T1000 (cell line): Measurements from ENCODE around the gene PCDHB14.
"Not testable (repeated sequence)": the region's sequence is repeated elsewhere in the genome, so short reads cannot be mapped to it uniquely, and the experiment has no call there.

Experiments used
- DNase-seq: peaks from one replicate; lab custom pipeline; 2025; ENCODE audit warnings: mixed read lengths; lab: John Stamatoyannopoulos, UW

PCDHB14 gene

DNA sequence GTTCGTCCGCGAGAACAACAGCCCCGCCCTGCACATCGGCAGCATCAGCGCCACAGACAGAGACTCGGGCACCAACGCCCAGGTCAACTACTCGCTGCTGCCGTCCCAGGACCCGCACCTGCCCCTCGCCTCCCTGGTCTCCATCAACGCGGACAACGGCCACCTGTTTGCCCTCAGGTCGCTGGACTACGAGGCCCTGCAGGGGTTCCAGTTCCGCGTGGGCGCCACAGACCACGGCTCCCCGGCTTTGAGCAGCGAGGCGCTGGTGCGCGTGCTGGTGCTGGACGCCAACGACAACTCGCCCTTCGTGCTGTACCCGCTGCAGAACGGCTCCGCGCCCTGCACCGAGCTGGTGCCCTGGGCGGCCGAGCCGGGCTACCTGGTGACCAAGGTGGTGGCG is 12.9 kb upstream of the PCDHB14 start:
- DNase-seq, result not testable (repeated sequence)

- DNase-seq, result not testable (repeated sequence)
Observed at GRCh38 chr5:141210849-141211248, 12.3 kb upstream of the PCDHB14 start.

DNA sequence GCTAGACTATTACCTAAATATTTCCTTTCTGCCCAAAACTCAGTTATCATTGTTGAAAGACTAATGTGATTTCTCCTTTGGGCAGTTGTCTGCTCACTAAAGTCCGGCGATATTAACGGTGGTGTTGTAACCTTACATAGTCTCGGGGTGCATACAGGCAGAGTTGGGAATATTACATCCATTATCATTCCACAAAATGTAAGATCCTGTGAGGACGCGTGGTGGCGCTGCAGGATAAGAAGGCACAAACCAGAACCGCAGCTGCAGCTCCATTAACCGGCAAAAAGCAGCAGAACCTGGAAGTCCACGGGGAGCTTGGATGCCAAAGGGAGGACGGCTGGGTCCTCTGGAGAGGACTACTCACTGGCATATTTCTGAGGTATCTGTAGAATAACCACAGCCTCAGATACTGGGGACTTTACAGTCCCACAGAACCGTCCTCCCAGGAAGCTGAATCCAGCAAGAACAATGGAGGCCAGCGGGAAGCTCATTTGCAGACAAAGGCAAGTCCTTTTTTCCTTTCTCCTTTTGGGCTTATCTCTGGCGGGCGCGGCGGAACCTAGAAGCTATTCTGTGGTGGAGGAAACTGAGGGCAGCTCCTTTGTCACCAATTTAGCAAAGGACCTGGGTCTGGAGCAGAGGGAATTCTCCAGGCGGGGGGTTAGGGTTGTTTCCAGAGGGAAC is 9.3 kb upstream of the PCDHB14 start, which contains the start of gene PCDHB13:
Gene PCDHB13, plus strand, starts transcription at position 264 of the 684 bp plus-strand sequence. Its CDS starts 205 bp downstream, at position 469.
- DNase-seq, result not testable (repeated sequence)

GRCh38 chr5:141214583-141214982 is 8.6 kb upstream of the PCDHB14 start:
- not testable (repeated sequence) for DNase-seq

DNA sequence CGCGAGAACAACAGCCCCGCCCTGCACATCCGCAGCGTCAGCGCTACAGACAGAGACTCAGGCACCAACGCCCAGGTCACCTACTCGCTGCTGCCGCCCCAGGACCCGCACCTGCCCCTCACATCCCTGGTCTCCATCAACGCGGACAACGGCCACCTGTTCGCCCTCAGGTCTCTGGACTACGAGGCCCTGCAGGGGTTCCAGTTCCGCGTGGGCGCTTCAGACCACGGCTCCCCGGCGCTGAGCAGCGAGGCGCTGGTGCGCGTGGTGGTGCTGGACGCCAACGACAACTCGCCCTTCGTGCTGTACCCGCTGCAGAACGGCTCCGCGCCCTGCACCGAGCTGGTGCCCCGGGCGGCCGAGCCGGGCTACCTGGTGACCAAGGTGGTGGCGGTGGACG is 7.6 kb upstream of the PCDHB14 start:
- DNase-seq, result not testable (repeated sequence)

DNA sequence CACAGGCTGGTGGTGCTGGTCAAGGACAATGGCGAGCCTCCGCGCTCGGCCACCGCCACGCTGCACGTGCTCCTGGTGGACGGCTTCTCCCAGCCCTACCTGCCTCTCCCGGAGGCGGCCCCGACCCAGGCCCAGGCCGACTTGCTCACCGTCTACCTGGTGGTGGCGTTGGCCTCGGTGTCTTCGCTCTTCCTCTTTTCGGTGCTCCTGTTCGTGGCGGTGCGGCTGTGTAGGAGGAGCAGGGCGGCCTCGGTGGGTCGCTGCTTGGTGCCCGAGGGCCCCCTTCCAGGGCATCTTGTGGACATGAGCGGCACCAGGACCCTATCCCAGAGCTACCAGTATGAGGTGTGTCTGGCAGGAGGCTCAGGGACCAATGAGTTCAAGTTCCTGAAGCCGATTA is 7.1 kb upstream of the PCDHB14 start:
- DNase-seq, result not testable (repeated sequence)

DNA sequence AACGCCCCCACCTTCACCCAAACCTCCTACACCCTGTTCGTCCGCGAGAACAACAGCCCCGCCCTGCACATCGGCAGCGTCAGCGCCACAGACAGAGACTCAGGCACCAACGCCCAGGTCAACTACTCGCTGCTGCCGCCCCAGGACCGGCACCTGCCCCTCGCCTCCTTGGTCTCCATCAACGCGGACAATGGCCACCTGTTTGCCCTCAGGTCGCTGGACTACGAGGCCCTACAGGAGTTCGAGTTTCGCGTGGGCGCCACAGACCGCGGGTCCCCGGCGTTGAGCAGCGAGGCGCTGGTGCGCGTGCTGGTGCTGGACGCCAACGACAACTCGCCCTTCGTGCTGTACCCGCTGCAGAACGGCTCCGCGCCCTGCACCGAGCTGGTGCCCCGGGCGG is 1.7 kb downstream of the PCDHB14 start:
- DNase-seq, result not testable (repeated sequence)

DNA sequence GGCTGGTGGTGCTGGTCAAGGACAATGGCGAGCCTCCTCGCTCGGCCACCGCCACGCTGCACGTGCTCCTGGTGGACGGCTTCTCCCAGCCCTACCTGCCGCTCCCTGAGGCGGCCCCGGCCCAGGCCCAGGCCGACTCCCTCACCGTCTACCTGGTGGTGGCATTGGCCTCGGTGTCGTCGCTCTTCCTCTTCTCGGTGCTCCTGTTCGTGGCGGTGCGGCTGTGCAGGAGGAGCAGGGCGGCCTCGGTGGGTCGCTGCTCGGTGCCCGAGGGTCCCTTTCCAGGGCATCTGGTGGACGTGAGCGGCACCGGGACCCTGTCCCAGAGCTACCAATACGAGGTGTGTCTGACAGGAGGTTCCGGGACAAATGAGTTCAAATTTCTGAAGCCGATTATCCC is 2.3 kb downstream of the PCDHB14 start:
- not testable (repeated sequence) for DNase-seq

GRCh38 chr5:141234109-141234667 is 11.0 kb downstream of the PCDHB14 start:
- DNase-seq, result no peak

- not testable (repeated sequence) for DNase-seq
Observed at GRCh38 chr5:141235922-141236321, 12.8 kb downstream of the PCDHB14 start.

DNA sequence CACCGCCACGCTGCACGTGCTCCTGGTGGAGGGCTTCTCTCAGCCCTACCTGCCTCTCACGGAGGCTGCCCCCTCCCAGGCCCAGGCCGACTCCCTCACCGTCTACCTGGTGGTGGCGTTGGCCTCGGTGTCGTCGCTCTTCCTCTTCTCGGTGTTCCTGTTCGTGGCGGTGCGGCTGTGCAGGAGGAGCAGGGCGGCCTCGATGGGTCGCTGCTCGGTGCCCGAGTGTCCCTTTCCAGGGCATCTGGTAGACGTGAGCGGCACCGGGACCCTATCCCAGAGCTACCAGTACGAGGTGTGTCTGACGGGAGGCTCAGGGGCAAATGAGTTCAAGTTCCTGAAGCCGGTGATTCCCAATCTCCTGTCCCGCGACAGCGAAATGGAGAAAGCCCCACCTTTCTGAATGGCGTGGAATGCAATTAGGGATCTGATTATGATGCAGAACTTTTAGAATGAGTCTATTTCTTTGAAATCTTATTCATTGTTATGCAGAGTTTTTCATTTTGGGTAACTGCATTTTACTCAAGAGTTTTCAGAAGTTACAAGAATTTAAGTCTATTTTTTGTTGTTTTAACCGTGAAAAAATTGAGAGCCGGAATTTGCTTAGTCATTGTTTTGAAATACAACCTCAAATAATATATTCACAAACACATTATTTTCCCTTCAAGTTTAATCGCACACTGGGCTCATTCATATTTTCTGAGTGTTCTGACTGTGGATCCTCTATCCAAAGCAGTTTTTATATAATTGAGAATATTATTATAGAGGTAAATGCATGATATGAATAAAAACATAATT is 13.6 kb downstream of the PCDHB14 start:
- no peak for DNase-seq

GRCh38 chr5:141241496-141241895 is 18.4 kb downstream of the PCDHB14 start:
- DNase-seq, result no peak

GRCh38 chr5:141245250-141245717 is 22.1 kb downstream of the PCDHB14 start, which contains the start of gene PCDHB15:
TSS of gene PCDHB15 (plus strand) at chr5:141245395. CDS start at chr5:141245579, 184 bp downstream.
- DNase-seq, result peak; percentile 52

GRCh38 chr5:141246971-141247370 is 23.8 kb downstream of the PCDHB14 start:
- not testable (repeated sequence) for DNase-seq

DNA sequence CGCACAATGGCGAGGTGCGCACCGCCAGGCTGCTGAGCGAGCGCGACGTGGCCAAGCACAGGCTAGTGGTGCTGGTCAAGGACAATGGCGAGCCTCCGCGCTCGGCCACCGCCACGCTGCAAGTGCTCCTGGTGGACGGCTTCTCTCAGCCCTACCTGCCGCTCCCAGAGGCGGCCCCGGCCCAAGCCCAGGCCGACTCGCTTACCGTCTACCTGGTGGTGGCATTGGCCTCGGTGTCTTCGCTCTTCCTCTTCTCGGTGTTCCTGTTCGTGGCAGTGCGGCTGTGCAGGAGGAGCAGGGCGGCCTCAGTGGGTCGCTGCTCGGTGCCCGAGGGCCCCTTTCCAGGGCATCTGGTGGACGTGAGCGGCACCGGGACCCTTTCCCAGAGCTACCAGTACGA is 24.3 kb downstream of the PCDHB14 start:
- DNase-seq, result not testable (repeated sequence)

DNA sequence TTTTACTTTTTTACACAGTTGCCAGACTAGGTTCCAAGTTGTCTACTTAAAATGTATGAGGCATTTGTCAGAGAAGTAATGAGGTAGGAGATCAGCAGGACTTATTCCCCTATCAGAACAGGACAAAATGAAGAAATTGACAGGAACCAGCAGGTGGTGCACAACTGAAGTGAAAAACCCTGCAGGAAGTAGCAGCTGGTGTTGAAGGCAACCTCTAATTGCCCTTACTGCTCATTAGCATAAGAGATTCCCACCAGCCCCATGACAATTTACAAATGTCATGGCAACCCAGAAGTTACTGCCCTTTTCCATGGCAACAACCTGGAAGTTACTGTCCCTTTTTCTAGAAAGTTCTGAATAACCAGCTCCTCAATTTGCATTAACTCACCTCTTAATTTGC is 27.4 kb downstream of the PCDHB14 start:
- no peak for DNase-seq

DNA sequence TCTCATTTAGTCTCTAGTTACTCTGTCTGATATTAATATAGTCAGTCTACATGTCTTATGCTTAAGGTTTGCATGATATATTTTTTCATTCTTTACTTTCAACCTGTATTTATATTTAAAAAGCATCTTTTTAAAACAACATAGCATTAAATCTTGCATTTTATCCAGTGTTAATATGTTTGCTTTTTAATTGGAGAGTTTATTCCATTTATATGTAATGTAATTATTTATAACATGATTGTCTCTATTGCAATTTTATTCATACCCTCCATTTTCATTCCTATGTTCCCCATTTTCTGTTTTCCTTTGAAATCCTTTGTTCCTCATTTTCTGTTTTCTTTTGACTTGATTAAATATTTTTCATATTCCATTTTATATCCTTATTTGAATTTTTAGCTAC is 35.3 kb downstream of the PCDHB14 start:
- DNase-seq, result no peak

DNA sequence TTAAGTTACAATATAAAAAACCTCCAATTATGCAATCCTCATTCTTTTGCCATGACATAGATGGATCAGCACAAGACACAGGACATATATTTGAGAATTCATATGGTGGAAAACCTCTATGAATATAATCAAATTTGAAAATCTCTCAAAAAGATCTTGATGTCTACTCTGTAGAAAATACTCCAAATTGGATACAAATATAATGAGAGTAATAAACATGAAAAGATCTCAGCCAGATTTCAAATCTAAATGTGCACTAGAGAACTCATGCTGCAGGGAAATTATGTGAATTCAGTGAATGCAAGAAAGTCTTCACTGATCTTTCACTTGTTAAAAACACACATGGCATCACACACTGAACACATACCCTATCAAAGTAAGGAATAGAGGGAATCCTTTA is 35.8 kb downstream of the PCDHB14 start:
- no peak for DNase-seq

- no peak for DNase-seq
Observed at GRCh38 chr5:141260458-141261237, 37.5 kb downstream of the PCDHB14 start.

GRCh38 chr5:141261238-141261546 is 38.0 kb downstream of the PCDHB14 start:
- DNase-seq, result no peak

DNA sequence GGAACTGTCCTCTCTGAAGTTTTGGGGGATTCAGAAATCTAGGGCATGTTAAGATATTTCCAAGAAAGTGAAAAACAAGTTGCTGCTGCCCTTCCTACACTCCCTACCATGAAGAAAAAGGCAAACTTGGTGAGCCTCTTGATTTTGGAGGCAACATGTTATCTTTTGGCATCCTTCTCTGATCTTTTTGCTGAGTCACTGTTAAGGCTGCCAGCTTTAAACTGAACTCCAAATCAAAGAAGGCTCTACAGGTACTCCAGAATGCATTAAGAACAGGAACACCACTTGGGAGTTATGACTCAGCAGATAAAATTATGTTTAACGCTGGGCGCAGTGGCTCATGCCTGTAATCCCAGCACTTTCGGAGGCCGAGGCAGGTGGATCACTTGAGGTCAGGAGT is 46.1 kb downstream of the PCDHB14 start:
- DNase-seq, result no peak

GRCh38 chr5:141272906-141273305 is 49.8 kb downstream of the PCDHB14 start:
- DNase-seq, result no peak
